ENCODE results near the gene FBXO33.
"Not testable (repeated sequence)": the region's sequence is repeated elsewhere in the genome, so short reads cannot be mapped to it uniquely, and the experiment has no call there.

The FBXO33 gene

GRCh38 chr14:39368261-39368959 lies 63.8 kb downstream of the FBXO33 start:
- DNase-seq: peak; percentile 60

- DNase-seq: no peak
These were observed 64.9 kb downstream of the FBXO33 start for GRCh38 chr14:39367387-39367751.

- DNase-seq: no peak
These were observed 65.5 kb downstream of the FBXO33 start for GRCh38 chr14:39366460-39367386.

- no peak for DNase-seq
These were observed 66.9 kb downstream of the FBXO33 start for GRCh38 chr14:39365354-39365753.

GRCh38 chr14:39364509-39364908 lies 67.7 kb downstream of the FBXO33 start:
- DNase-seq: no peak

GRCh38 chr14:39361556-39361955 lies 70.7 kb downstream of the FBXO33 start:
- DNase-seq: not testable (repeated sequence)

GRCh38 chr14:39360316-39360715 lies 71.9 kb downstream of the FBXO33 start:
- DNase-seq: no peak

- DNase-seq: not testable (repeated sequence)
These were observed 73.2 kb downstream of the FBXO33 start for GRCh38 chr14:39359069-39359468.

- DNase-seq: no peak
These were observed 80.5 kb downstream of the FBXO33 start for GRCh38 chr14:39351708-39352107.

GRCh38 chr14:39350866-39351265 lies 81.4 kb downstream of the FBXO33 start:
- no peak for DNase-seq

Data from retina (tissue), 1 donor.